Stimulated activated memory B cell treated with anti-CD40 and anti-IgM and Interleukin-4, amounts not matched to agents 10 μg/mL and 1 μg/mL and 100 μg/mL, for 72 hours (primary cell): ENCODE measurements around the gene FLNB.
"Not testable (repeated sequence)": the region's sequence is repeated elsewhere in the genome, so short reads cannot be mapped to it uniquely, and the experiment has no call there.

Experiments
- ATAC-seq: fragments of 150-1000 bp; cut with Tn5 transposase; 2 replicates; pipeline ENCODE4 v1.10.0; 2021
- H3K27ac Mint-ChIP-seq: one replicate; pipeline ENCODE4 v1.8.0; 2022; ENCODE audit warnings: mild to moderate bottlenecking, mixed read lengths
- H3K27me3 Mint-ChIP-seq: one replicate; pipeline ENCODE4 v1.8.0; 2022; ENCODE audit warnings: mixed read lengths
- H3K36me3 Mint-ChIP-seq: one replicate; pipeline ENCODE4 v1.8.0; 2022; ENCODE audit warnings: mixed read lengths
- H3K4me1 Mint-ChIP-seq: one replicate; pipeline ENCODE4 v1.8.0; 2022; ENCODE audit warnings: mixed read lengths
- H3K4me3 Mint-ChIP-seq: one replicate; pipeline ENCODE4 v1.8.0; 2022; ENCODE audit warnings: mild to moderate bottlenecking, moderate library complexity, mixed read lengths
- H3K9me3 Mint-ChIP-seq: one replicate; pipeline ENCODE4 v1.8.0; 2022; ENCODE audit warnings: mixed read lengths

FLNB gene

DNA sequence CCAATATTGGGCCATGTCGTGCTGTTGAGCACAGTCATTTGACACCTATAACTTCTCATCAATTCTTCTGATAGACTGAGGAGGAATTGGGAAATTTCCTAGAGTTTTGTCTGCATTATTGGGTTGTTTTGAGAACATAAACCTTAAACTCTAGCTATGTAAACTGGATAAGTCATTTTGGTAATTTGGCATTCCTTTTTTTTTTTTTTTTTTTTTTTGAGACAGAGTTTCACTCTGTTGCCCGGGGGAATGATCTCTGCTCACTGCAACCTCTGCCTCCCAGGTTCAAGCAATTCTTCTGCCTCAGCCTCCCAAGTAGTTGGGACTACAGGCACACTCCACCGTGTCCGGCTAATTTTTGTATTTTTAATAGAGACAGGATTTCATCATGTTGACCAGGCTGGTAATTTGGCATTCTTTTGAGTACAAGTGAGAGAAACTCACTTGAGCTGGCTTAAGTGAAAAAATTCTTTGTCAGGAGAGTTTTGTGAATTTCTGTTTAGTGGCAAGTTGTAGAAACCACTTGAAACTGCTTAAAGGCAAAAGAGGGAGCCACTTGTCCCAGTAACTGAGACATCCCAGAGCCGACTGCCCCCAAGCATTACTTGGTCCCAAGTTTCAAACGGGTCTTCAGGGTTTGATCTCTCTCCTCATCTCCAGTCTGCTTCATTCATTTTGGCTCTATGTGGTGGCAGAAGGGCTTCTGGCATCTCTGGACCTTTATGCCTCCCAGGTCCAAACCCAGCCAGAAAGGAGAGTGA is 34.9 kb downstream of the FLNB start:
- Mint-ChIP-seq H3K27ac (no peak overlapping the region), H3K9me3 (no peaks in the 10 kb centered on the region), H3K4me1 (peaks cover 59% of the 10 kb centered on the region), H3K4me3 (no peak overlapping the region), H3K27me3 (no peaks in the 10 kb centered on the region), H3K36me3 (no peaks in the 10 kb centered on the region)
- ATAC-seq: no peak

GRCh38 chr3:58043933-58044332 is 35.7 kb downstream of the FLNB start:
- no peak for ATAC-seq
- Mint-ChIP-seq H3K4me3 (no peak overlapping the region), H3K36me3 (no peaks in the 10 kb centered on the region), H3K27ac (no peak overlapping the region), H3K4me1 (peaks cover 53% of the 10 kb centered on the region), H3K27me3 (no peaks in the 10 kb centered on the region), H3K9me3 (no peaks in the 10 kb centered on the region)

DNA sequence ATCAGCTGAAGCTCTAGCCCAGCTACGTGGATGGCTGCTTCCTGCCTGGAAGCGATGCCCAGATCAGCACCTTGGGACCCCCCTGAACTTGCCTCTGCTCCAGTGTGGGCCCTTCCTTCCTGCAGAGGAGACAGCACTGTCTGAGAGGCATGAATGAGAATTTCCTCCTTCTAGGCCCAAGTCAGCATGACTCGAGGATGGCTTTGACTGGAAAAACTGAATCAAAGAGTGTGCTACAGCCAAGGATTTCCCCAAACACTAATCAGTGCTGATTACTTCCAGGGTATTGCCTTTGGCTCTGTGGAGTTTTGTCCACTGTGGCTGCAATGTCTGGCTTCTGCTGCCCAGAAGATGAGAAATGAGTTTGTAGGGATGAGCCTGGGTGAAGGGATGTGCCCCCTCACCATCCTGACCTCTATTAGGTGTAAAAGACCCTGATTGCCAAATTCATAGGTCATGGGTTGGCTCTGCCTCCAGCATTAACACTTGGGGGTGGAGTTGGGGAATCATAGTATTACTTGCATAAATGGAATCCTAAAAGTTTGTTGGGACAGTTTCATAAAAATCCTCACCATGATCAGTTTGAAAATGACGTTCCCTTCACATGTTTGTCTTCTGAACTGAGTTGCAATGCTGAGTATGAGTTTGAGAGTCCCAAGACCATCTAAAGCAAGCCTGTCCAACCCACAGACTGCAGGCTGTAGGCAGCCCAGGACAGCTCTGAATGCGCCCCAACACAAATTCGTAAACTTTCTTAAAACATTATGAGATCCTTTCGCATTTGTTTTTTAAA is 36.7 kb downstream of the FLNB start:
- Mint-ChIP-seq H3K36me3 (no peaks in the 10 kb centered on the region), H3K27me3 (no peaks in the 10 kb centered on the region), H3K9me3 (no peaks in the 10 kb centered on the region), H3K4me3 (no peak overlapping the region), H3K27ac (no peak overlapping the region), H3K4me1 (peaks cover 43% of the 10 kb centered on the region)
- no peak for ATAC-seq

DNA sequence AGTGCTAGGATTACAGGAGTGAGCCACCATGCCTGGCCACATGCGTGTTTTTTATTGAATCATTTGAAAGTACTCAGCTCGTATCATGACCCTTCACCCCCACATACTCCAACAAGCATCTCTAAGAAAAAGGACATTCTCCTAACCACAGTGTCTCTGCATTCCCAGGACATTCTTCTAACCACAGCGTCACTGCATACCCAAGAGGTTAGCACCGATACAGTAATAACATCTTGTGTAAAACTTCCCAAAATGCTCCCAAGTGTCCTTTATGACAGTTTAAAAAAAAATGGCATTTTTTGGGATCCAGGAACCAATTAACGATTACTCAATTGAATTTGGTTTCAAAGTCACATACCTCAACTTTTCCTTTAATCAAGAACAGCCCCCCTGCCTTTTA is 39.6 kb downstream of the FLNB start:
- ATAC-seq: no peak
- Mint-ChIP-seq H3K9me3 (no peaks in the 10 kb centered on the region), H3K4me3 (no peak overlapping the region), H3K27me3 (no peaks in the 10 kb centered on the region), H3K27ac (no peak overlapping the region), H3K36me3 (no peaks in the 10 kb centered on the region), H3K4me1 (peaks cover 25% of the 10 kb centered on the region)

DNA sequence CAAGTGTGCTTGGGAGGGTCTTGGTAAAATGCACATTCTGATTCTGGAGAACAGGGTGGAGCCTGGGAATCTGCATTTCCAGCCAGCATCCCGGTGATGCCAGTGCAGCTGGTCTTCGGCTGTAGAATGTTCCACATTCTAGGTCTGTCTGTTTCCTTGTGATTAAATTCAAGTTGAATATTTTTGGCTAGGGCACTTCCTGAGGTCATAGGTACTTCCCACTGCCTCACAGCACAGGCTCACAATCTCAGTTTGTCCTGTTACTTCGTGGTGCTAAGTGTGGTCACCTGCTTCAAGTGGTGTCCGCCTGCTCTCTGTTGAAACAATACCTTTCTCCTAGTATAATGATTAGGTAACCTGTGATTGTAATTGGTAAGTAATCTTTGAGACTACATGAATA is 40.1 kb downstream of the FLNB start:
- no peak for ATAC-seq
- H3K4me1 Mint-ChIP-seq: peaks cover 24% of the 10 kb centered on the region
- H3K36me3 Mint-ChIP-seq: no peaks in the 10 kb centered on the region
- no peak overlapping the region for H3K4me3 Mint-ChIP-seq
- no peak overlapping the region for H3K27ac Mint-ChIP-seq
- no peaks in the 10 kb centered on the region for H3K27me3 Mint-ChIP-seq
- H3K9me3 Mint-ChIP-seq: no peaks in the 10 kb centered on the region

DNA sequence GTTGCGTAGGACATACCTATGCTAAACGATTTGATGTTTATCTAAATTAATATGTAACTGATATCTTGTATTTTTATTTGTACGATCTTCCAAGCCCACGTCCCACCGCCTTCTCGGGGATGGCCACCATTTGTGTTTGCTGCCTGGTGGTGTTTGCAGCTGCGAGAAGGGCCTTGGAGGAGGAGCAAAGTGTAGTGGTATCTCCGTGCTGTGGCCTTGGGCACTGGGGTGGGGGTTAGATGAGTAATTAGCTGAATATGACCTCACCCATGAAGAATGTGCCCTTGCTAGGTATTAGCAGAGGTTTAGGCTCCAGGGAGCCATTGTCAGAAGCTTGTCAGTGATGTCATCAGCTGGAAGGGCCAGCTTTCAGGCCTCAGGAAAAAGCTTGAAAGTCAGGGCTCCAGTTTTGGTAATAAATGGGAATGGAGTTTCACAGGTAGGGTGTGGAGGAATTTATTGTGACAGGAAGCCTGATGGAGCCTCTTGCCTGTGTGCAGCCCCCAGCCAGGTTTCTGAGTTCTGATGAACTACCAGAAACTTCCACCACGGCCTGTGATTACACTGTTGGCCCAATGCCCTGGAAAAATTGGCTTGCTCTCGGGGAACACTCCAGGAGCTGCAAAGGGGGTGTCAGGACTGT is 41.0 kb downstream of the FLNB start:
- H3K9me3 Mint-ChIP-seq: no peaks in the 10 kb centered on the region
- no peaks in the 10 kb centered on the region for H3K36me3 Mint-ChIP-seq
- no peak for ATAC-seq
- H3K4me1 Mint-ChIP-seq: peaks cover 21% of the 10 kb centered on the region
- no peak overlapping the region for H3K4me3 Mint-ChIP-seq
- no peaks in the 10 kb centered on the region for H3K27me3 Mint-ChIP-seq
- H3K27ac Mint-ChIP-seq: no peak overlapping the region

- Mint-ChIP-seq H3K4me3 (no peak overlapping the region), H3K9me3 (peaks cover 3% of the 10 kb centered on the region), H3K36me3 (no peaks in the 10 kb centered on the region), H3K27ac (no peak overlapping the region), H3K4me1 (peaks cover 12% of the 10 kb centered on the region), H3K27me3 (no peaks in the 10 kb centered on the region)
- no peak for ATAC-seq
Measured at GRCh38 chr3:58051196-58051595, 43.0 kb downstream of the FLNB start.

- peaks cover 12% of the 10 kb centered on the region for H3K4me1 Mint-ChIP-seq
- not testable (repeated sequence) for H3K4me3 Mint-ChIP-seq, H3K9me3 Mint-ChIP-seq, H3K36me3 Mint-ChIP-seq, ATAC-seq, H3K27ac Mint-ChIP-seq, H3K27me3 Mint-ChIP-seq
Measured at GRCh38 chr3:58051658-58052261, 43.5 kb downstream of the FLNB start.

- H3K4me1 Mint-ChIP-seq: peaks cover 12% of the 10 kb centered on the region
- no peak overlapping the region for H3K4me3 Mint-ChIP-seq
- H3K9me3 Mint-ChIP-seq: peaks cover 3% of the 10 kb centered on the region
- peaks cover 5% of the 10 kb centered on the region for H3K36me3 Mint-ChIP-seq
- ATAC-seq: peak; percentile 43
- H3K27ac Mint-ChIP-seq: no peak overlapping the region
- no peaks in the 10 kb centered on the region for H3K27me3 Mint-ChIP-seq
Measured at GRCh38 chr3:58052373-58053273, 44.4 kb downstream of the FLNB start.

DNA sequence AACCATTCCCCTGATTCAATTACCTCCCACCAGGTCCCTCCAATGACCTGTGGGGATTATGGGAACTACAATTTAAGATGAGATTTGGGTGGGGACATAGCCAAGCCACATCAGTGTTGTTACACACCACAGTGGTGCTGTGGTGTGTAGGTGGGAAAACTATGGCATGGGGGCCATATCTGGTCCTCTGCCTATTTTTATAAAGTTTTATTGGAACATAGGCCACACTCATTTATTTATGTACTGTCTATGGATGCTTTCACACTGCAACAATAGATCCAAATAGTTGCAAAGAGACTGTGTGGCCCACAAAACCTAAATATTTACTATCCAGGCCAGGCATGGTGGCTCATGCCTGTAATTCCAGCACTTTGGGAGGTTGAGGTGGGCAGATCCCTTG is 46.4 kb downstream of the FLNB start:
- ATAC-seq: no peak
- Mint-ChIP-seq H3K27ac (no peak overlapping the region), H3K4me3 (no peak overlapping the region), H3K4me1 (peaks cover 12% of the 10 kb centered on the region), H3K9me3 (peaks cover 3% of the 10 kb centered on the region), H3K36me3 (peaks cover 12% of the 10 kb centered on the region), H3K27me3 (no peaks in the 10 kb centered on the region)

GRCh38 chr3:58055314-58055713 is 47.1 kb downstream of the FLNB start:
- no peak overlapping the region for H3K4me3 Mint-ChIP-seq
- ATAC-seq: no peak
- no peak overlapping the region for H3K27ac Mint-ChIP-seq
- H3K27me3 Mint-ChIP-seq: no peaks in the 10 kb centered on the region
- peaks cover 12% of the 10 kb centered on the region for H3K36me3 Mint-ChIP-seq
- peaks cover 3% of the 10 kb centered on the region for H3K9me3 Mint-ChIP-seq
- peaks cover 12% of the 10 kb centered on the region for H3K4me1 Mint-ChIP-seq

- not testable (repeated sequence) for H3K27ac Mint-ChIP-seq
Measured at GRCh38 chr3:58055891-58056290, 47.7 kb downstream of the FLNB start.

DNA sequence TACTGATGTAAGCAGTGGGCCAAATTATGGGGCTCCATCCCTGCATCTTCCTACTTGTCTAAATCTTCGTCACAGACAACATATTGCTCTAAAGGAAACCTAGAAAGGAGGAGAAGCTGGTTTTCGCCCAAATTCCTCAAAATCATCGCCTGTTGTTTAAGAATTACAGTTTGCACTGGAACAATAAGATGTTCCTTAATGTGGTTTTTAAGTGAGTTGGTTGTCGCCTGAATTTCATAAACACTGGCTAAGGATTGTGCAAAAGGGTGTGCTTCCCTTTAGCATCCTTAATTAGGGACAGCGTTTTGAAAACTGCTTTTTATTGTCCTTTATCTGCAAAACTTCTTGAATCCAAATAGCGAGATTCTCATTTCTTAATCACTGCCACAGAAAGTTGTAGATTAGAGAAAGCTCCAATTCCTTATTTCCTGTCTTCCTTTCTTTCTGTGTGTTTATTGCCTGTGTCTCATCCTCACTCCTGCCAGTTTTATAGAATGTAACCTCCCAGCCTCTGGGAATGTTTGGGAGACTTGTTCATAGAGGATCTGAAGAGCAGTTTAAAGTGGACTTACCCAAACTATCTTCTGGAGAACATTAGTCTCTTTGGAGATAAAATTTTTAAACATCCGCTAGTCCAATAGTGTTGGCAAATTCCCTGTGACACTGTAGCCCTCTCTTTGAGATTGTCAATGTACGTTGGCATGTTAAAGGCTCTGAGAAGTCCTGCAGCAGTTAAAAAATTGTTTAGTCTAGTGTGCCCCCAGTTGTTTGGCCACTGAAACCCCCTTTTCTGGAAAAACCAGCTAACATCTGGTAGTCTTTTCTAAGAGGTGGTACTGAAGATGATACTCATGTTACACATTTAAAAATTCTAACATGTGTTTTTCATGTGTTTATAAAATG is 50.4 kb downstream of the FLNB start:
- peaks cover 5% of the 10 kb centered on the region for H3K4me1 Mint-ChIP-seq
- H3K4me3 Mint-ChIP-seq: no peak overlapping the region
- no peaks in the 10 kb centered on the region for H3K27me3 Mint-ChIP-seq
- H3K36me3 Mint-ChIP-seq: peaks cover 12% of the 10 kb centered on the region
- no peak for ATAC-seq
- no peak overlapping the region for H3K27ac Mint-ChIP-seq
- H3K9me3 Mint-ChIP-seq: peaks cover 3% of the 10 kb centered on the region

More at GRCh38 chr3:58055891-58056290, 47.7 kb downstream of the FLNB start:
- H3K4me1 Mint-ChIP-seq: peaks cover 12% of the 10 kb centered on the region
- not testable (repeated sequence) for H3K9me3 Mint-ChIP-seq, H3K27me3 Mint-ChIP-seq, H3K4me3 Mint-ChIP-seq, ATAC-seq
- H3K36me3 Mint-ChIP-seq: peaks cover 12% of the 10 kb centered on the region
